Smooth muscle cell (in vitro differentiated cells): ENCODE results near the gene AFAP1. TPM values are rescaled to one million over a fixed set of nuclear protein-coding genes. Genes with fewer than 3 reads are reported as not detected.

Source experiments
- DNase-seq: peaks from one replicate; lab custom pipeline; 2025; ENCODE audit not compliant: unreplicated experiment; lab: John Stamatoyannopoulos, UW
- H2AFZ ChIP-seq: fragments of 200-600 bp; sonication (generic); 2 replicates; pipeline ENCODE4 v1.6.0; 2016; ENCODE audit warnings: antibody characterized with exemption, low read depth, mild to moderate bottlenecking
- H3F3A ChIP-seq: fragments of 200-600 bp; sonication (generic); 2 replicates; pipeline ENCODE4 v1.6.0; 2017; ENCODE audit warnings: antibody characterized with exemption, low read depth
- H3K27ac ChIP-seq: fragments of 200-600 bp; sonication (generic); 2 replicates; pipeline ENCODE4 v1.5.1; 2016; ENCODE audit warnings: low read depth, mild to moderate bottlenecking
- H3K27me3 ChIP-seq: fragments of 200-600 bp; sonication (generic); 2 replicates; pipeline ENCODE4 v1.6.1; 2016; ENCODE audit warnings: low read depth, mild to moderate bottlenecking
- H3K36me3 ChIP-seq: fragments of 200-600 bp; sonication (generic); 2 replicates; pipeline ENCODE4 v1.5.1; 2016; ENCODE audit warnings: low read depth
- H3K4me1 ChIP-seq: fragments of 200-600 bp; sonication (generic); 2 replicates; pipeline ENCODE4 v1.5.1; 2016; ENCODE audit warnings: low read depth
- H3K4me2 ChIP-seq: fragments of 200-600 bp; sonication (generic); 2 replicates; pipeline ENCODE4 v1.6.0; 2016; ENCODE audit warnings: mild to moderate bottlenecking
- H3K4me3 ChIP-seq: fragments of 200-600 bp; sonication (generic); 2 replicates; pipeline ENCODE4 v1.5.1; 2016; ENCODE audit warnings: mild to moderate bottlenecking
- H3K79me2 ChIP-seq: fragments of 200-600 bp; sonication (generic); 2 replicates; pipeline ENCODE4 v1.6.0; 2016; ENCODE audit warnings: low read depth, mild to moderate bottlenecking
- H3K9ac ChIP-seq: fragments of 200-600 bp; sonication (generic); 2 replicates; pipeline ENCODE4 v1.6.0; 2016; ENCODE audit warnings: low read depth
- H3K9me3 ChIP-seq: fragments of 200-600 bp; sonication (generic); replicated peaks from 2 replicates; pipeline ENCODE4 v1.5.1; 2016; ENCODE audit warnings: low read depth
- H4K20me1 ChIP-seq: fragments of 200-600 bp; sonication (generic); 2 replicates; pipeline ENCODE4 v1.6.0; 2016; ENCODE audit warnings: low read depth
- WGBS: methylation state at CpG from one replicate; pipeline ENCODE4 v1.1.7; 2016; ENCODE audit warnings: low lambda C conversion rate; 5-methylcytosine and 5-hydroxymethylcytosine counted together
- polyA plus RNA-seq: library from polyadenylated mRNA; unstranded; fragments of >200 nt; fragmentation: Nextera tagmentation; extraction: Ambion mirVana; gene quantifications from 2 replicates; pipeline ENCODE4 v1.2.1, GENCODE V29; 2016
- total RNA-seq: library from RNA; depleted of rRNA; stranded (reverse); fragments of >200 nt; gene quantifications from 2 replicates; pipeline ENCODE4 v1.2.3, GENCODE V29; 2014
- TF ChIP-seq, protein P1 (sequence below): fragments of 200-600 bp; sonication (generic); IDR thresholded peaks from 2 replicates; pipeline ENCODE4 v1.5.1; 2017; ENCODE audit warnings: borderline replicate concordance, mild to moderate bottlenecking, antibody characterized with exemption; ENCODE audit not compliant: insufficient read depth, poor library complexity, severe bottlenecking

AFAP1 gene
- total and polyA plus RNA-seq, 2 experiments from 2014 or later, result 12.6 to 24.8 TPM

DNA sequence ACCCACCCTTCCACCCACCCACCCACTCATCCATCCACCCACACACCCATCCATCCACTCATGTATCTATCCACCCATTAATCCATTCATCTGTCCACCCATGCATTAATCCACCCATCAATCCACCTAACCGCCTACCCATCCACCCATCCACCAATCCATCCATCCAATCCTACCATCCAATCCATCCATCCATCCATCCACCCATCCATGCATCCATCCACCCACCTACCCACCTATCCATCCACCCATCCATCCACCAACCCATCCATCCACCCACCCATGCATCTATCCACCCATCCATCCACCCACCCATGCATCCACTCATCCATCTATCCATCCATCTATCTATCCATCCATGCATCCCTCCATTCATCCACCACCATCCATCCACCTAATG is 34.8 kb upstream of the AFAP1 start:
- H2AFZ ChIP-seq, result no peak overlapping the region
- no peak overlapping the region for H3K9ac ChIP-seq
- no CpG with 5 or more reads among the region's 1 CpG for WGBS

DNA sequence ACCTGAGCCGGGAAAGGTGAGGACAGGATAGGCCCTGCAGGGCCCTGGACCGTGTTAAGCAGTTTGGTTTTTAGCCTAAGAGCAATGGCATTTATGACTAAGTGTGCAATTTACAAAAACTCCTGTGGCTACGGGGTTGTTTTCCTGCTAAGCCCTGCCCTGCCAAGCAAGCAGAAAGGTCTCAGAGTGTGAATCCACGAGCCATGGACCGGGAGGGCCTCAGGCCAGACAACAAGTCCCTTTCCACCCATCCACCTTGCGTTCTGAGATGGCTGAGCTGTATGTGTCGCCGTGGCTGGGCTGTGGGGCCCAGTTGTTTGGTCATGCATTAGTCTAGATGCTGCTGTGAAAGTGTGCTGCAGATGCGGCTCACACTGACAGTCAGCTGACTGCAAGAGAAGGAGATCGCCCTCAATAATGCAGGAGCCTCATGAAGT is 33.9 kb upstream of the AFAP1 start:
- Histone ChIP-seq H3K27ac (peak overlapping the region; percentile 69), H3K4me3 (no peak overlapping the region), H3K4me2 (peak overlapping the region; percentile 42), H3K4me1 (peaks cover 16% of the 10 kb centered on the region), H4K20me1 (no peaks in the 10 kb centered on the region), H3F3A (peaks cover 20% of the 10 kb centered on the region), H3K79me2 (no peaks in the 10 kb centered on the region), H3K36me3 (no peaks in the 10 kb centered on the region), H3K9me3 (no peaks in the 10 kb centered on the region), H3K27me3 (no peaks in the 10 kb centered on the region), H2AFZ (no peak overlapping the region), H3K9ac (no peak overlapping the region)
- 38% methylated on average over 10 of the region's 10 CpGs for WGBS
- TF ChIP-seq, protein P1, sequence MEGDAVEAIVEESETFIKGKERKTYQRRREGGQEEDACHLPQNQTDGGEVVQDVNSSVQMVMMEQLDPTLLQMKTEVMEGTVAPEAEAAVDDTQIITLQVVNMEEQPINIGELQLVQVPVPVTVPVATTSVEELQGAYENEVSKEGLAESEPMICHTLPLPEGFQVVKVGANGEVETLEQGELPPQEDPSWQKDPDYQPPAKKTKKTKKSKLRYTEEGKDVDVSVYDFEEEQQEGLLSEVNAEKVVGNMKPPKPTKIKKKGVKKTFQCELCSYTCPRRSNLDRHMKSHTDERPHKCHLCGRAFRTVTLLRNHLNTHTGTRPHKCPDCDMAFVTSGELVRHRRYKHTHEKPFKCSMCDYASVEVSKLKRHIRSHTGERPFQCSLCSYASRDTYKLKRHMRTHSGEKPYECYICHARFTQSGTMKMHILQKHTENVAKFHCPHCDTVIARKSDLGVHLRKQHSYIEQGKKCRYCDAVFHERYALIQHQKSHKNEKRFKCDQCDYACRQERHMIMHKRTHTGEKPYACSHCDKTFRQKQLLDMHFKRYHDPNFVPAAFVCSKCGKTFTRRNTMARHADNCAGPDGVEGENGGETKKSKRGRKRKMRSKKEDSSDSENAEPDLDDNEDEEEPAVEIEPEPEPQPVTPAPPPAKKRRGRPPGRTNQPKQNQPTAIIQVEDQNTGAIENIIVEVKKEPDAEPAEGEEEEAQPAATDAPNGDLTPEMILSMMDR, result no peak
- DNase-seq, result no peak

More for the DNA sequence above, 34.8 kb upstream of the AFAP1 start:
- H3K27ac ChIP-seq, result no peak overlapping the region
- H3K79me2 ChIP-seq, result no peaks in the 10 kb centered on the region
- H4K20me1 ChIP-seq, result no peaks in the 10 kb centered on the region
- H3K27me3 ChIP-seq, result no peaks in the 10 kb centered on the region
- no peak for DNase-seq
- no peak overlapping the region for H3K4me2 ChIP-seq
- peaks cover 16% of the 10 kb centered on the region for H3K4me1 ChIP-seq
- no peaks in the 10 kb centered on the region for H3K9me3 ChIP-seq
- H3K36me3 ChIP-seq, result no peaks in the 10 kb centered on the region
- TF ChIP-seq, protein P1, result no peak
- no peak overlapping the region for H3K4me3 ChIP-seq
- H3F3A ChIP-seq, result peaks cover 15% of the 10 kb centered on the region

DNA sequence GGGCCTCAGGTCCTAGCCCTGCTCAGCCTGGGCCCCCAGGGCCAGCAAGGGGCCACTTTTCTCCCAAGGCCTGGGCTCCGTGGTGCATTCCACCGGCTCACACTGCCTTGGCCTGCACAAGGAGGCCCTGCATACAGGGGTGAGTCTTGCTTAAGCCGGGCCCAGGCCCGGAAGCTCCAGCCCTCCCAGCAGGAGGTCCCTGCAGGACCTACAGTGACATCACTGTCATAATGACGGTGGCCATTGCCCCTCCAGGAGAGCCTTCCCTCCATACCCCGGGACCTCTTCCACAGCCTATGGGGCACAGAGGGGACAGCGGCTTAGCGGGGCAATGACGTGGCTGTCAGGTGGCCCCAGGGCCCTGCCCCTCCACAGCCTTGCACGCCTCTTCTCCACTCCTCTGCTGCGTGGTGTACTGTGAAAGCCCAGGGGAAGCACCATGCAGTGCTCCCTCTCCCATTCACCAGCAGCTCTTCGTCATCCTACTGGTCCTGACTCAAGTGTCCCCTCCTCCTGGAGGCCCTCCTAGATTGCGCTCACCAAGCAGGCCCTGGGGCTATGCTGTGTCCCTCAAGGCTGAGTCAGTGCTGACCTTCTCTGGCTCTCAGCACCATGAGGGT is 32.3 kb upstream of the AFAP1 start:
- DNase-seq, result no peak
- peak overlapping the region; percentile 63 for H3K27ac ChIP-seq
- 84% methylated on average over 13 of the region's 13 CpGs for WGBS
- H2AFZ ChIP-seq, result no peak overlapping the region
- no peaks in the 10 kb centered on the region for H4K20me1 ChIP-seq
- H3K4me1 ChIP-seq, result peaks cover 10% of the 10 kb centered on the region
- no peaks in the 10 kb centered on the region for H3K27me3 ChIP-seq
- H3K36me3 ChIP-seq, result no peaks in the 10 kb centered on the region
- TF ChIP-seq, protein P1, result no peak
- no peaks in the 10 kb centered on the region for H3K9me3 ChIP-seq
- H3K79me2 ChIP-seq, result no peaks in the 10 kb centered on the region
- peaks cover 24% of the 10 kb centered on the region for H3F3A ChIP-seq
- peak overlapping the region; percentile 17 for H3K9ac ChIP-seq
- H3K4me3 ChIP-seq, result no peak overlapping the region
- no peak overlapping the region for H3K4me2 ChIP-seq

DNA sequence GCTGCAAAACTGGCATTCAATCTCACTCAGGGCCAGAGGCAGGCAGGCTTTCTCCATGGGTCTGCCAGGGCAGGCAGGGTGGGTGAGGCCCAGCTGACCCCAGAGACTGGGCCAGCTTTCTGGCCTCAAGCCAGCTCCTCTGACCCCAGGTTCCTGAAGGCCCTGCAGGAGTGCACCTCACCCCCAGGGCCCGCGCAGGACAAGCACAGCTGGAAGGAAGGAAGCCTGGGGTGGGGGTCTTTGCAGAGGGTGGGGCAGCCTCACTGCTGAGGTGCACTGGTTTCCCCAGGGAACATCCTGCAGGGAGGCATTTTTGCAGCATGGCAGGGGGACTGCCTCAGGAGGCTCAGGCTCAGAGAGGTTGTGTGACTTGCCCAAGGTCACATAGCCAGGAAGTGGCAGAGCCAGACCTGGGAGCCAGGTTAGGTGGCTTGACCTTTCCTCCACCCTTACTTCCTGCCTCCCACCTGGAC is 31.5 kb upstream of the AFAP1 start:
- no peak overlapping the region for H3K4me2 ChIP-seq
- peaks cover 25% of the 10 kb centered on the region for H3F3A ChIP-seq
- H3K4me3 ChIP-seq, result no peak overlapping the region
- no peaks in the 10 kb centered on the region for H3K9me3 ChIP-seq
- 89% methylated on average over 2 of the region's 2 CpGs for WGBS
- H3K9ac ChIP-seq, result no peak overlapping the region
- DNase-seq, result no peak
- H4K20me1 ChIP-seq, result no peaks in the 10 kb centered on the region
- no peaks in the 10 kb centered on the region for H3K79me2 ChIP-seq
- H3K4me1 ChIP-seq, result peaks cover 10% of the 10 kb centered on the region
- no peak overlapping the region for H2AFZ ChIP-seq
- H3K36me3 ChIP-seq, result no peaks in the 10 kb centered on the region
- H3K27ac ChIP-seq, result peak overlapping the region; percentile 90
- TF ChIP-seq, protein P1, result no peak
- H3K27me3 ChIP-seq, result no peaks in the 10 kb centered on the region
